SKM-1 treated with dmso at 0.1 percent for 144 hours (cell line): ENCODE data around the gene HCAR2.
"Not testable (repeated sequence)": the region's sequence is repeated elsewhere in the genome, so short reads cannot be mapped to it uniquely, and the experiment has no call there.

Experiments
- DNase-seq: peaks from one replicate; lab custom pipeline; 2025; ENCODE audit not compliant: unreplicated experiment; lab: John Stamatoyannopoulos, UW

Gene HCAR2

DNA sequence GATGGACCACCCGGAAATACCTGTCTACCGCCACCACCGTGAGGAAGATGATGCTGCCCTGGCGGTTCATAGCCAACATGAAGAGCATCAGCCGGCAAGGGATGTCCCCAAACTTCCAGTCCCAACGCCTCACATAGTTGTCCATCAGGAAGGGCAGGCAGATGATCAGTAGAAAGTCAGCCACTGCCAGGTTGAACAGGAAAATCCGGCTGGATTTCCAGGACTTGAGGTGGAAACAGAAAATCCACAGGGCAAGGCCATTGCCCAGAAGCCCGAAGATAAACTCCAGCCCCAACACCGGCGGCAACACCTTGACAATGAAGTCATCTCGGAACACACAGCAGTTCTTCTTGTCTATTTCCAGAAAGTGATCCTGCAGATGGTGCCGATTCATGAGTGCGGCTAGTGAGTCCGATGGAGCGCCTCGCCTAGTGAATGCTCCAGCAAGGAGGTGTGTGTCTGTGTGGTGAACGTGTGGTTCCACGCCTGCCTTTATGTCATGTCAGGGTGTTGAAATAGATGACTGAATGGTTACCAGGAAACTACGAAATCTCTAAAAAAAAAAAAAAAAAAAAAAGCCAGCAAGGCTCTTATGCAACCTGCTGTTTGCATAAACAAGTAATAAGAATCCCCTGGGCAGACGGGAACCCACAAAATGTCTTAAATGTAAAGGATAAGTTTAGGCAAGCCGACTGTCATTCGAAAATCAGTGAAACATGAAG, at the start of gene HCAR2:
HCAR2 (minus strand) TSS at position 468 of the 722 bp plus-strand sequence; CDS start at position 394, 74 bp downstream.
- DNase-seq, result not testable (repeated sequence)

DNA sequence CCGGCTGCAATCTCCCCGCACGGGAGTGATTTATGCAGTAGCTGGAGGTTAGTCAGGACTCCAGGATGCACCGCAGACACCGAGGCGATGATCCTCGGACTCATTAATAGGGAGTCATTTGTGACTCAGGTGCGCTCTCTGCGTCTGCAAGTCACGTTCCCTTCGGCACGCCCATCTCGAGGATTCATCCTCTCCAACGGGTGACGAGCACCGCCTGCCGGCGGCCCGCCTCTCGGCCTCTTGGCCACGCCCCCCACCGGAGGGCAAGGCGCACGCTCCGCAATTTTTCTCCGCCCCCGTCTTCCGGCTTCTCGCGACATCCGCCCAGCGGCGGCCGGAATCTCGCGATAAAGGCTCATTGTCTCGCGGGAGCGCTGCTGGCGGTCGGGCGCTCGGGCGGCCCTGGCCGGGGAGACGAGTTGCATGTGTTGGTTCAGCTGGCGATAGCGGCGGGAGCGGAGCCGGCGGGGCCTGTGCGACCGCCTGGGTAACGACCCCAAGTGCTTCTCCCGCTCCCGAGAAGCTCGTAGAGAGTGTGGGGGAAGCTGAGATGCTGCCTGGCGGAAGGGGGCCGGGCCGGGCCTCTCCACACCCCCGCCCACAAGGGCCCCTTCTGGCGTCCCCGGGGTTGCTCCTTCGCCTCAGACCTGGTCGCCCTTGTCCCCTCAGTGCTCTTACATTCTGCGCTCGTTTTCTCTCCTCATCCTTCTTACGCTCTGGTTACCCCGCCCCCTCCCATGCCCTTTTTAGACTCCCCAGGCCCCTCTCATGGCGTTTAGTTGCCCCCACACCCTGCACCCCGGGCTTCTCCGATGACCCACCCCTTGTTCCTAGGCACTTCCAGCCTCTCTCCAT, 49.5 kb upstream of the HCAR2 start, which contains the start of gene DENR:
DENR (plus strand) TSS at position 361 of the 855 bp plus-strand sequence. CDS start 878 bp downstream, outside the sequence.
- DNase-seq, result peak; percentile 79

DNA sequence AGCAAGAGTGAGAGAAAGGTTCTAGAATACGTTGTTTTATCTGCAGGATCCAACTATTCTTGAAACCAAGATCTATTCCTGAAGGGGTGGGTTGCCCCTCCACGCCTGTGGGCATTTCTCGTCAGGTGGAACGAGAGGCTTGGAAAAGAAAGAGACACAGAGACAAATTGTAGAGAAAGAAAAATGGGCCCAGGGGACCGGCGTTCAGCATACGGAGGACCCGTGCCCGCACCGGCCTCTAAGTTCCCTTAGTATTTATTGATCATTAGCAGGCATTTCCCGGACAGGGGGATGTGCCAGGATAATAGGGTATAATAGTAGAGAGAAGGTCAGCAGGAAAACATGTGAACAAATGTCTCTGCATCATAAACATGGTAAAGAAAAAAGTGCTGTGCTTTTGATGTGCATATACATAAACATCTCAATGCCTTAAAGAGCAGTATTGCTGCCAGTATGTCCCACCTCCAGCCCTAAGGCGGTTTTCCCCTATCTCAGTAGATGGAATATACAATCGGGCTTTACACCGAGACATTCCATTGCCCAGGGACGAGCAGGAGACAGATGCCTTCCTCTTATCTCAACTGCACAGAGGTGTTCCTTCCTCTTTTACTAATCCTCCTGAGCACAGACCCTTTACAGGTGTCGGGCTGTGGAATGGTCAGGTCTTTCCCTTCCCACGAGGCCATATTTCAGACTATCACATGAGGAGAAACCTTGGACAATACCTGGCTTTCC, 47.8 kb upstream of the HCAR2 start:
- not testable (repeated sequence) for DNase-seq

DNA sequence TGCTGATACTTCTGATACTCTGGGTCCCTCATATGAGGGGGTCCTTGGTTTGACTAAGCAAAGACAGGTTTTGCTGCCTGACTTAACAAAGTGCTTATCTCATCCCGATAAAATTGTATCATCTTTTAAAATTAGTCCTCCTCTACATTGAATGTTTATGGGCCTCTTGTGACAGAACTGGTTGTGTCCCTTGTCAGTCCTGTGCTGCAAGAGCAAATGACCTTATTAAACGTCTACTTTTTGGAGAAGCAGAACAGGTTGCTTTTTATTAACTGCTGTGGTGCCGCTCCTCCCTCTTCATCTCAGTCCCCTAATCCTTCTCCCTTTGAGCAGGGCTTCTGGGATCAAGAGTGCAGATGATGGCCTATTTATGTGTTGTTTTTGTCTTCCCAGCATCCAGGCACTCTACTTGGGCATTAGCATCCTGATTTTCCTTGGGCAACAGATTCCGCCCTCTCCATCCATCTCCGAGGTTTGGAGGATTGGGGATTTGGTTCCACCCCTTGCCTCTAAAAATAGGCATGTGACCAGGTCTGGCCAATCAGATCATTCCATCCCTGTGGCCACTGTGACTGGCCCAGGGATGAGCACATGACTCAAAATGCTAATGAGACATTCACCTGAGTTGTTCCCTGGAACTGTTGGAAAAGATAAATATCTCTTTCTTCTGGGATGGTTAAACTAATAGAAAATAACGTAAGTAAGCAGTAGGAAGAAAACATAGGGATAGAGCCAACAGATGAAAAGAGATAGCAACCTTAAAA, 46.6 kb upstream of the HCAR2 start:
- DNase-seq, result no peak

DNA sequence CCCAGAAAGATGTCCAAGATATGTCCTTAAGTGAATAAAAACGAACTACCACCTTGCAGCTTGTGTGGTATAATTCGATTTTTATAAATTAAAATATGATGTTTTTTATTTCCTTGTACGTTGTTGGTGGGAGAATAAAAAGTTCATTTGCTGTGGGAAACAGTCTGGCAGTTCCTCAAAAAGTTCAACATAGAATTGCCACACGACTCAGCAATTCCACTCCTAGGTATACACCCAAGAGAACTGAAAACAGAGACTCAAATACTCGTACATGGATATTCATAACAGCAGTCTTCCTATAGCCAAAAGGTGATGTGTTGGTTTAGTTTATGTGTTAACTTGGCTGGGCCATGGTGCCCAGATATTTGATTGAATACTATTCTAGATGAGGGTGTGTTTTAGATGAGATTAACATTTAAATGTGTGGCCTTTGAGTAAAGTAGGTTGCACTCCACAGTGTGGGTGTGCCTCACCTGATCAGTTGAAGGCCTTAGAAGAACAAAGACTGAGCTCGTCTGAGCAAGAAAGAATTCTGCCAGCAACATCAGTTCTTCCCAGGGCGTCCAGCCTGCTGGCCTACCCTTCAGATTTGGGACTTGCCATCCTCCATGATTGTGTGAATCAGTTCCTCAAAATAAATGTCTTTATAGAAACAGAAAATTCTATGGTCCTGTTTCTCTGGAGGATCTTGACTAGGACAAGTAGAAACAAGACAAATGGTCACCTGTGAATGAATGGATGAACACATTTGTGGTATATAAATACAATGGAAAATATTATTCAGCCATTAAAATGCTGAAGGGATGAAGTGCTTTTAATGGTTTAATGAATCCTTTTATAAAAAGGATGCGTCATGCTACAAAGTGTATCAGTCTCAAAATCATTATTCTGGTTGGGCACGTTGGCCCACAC, 44.3 kb upstream of the HCAR2 start:
- DNase-seq, result no peak

DNA sequence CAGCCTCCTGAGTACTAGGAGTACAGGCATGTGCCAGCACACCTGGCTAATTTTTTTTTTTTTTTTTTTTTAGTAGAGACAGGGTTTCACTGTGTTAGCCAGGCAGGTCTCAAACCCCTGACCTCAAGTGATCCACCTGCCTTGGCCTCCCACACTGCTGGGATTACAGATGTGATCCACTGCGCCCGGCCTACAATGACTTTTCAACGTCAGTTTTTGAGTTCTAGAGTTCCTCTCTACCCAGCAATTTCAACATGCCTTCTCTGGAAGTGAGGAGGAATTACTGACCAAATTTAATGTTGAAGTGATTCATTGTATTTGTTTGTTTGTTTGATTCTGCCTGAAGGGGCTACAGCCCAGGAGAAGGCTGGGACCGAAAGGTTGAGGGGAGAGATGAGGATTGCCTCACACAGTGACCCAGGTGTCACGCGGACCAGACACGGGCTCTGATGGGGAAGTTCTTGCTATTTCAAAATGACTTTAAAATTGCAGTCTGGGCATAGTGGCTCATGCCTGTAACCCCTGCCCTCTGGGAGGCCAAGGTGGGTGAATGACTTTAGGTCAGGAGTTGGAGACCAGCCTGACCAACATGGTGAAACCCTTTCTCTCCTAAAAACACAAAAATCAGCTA, 40.9 kb upstream of the HCAR2 start:
- peak; percentile 13 for DNase-seq

DNA sequence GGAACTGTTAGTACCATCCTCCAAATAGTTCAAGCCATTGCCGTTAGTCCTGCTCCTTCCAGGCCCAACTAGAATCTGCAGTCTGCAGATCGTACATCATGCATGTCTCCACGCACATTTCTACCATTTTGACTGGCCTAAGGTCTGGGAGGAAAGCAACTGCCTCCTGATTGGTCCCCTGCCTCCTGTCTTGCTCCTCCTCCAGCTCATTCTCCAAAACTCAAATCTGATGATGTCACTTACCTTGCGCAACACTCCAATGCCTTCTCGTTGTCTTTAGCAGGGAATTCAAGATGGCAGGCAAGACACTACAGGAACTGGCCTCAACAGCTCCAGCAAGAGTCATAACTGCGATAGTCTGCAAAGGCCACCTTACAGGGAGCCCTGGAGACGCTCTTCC, 37.2 kb upstream of the HCAR2 start:
- no peak for DNase-seq

DNA sequence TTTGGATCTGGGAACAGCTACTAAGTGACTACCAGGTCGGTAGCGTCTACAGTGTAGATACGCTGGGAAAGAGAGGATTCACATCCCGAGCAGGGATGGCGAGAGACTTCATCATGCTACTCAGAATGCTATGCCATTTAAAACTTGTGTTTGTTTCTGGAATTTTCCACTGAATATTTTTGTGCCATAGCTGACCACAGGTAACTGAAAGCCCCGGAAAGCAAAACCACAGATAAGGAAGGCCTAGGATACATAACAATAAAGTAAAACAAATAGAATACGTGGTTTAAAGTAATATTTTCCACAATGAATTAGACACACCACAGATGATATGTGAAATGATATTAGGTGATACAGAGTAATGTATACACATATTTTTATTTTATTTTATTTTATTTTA, 35.4 kb upstream of the HCAR2 start:
- no peak for DNase-seq

DNA sequence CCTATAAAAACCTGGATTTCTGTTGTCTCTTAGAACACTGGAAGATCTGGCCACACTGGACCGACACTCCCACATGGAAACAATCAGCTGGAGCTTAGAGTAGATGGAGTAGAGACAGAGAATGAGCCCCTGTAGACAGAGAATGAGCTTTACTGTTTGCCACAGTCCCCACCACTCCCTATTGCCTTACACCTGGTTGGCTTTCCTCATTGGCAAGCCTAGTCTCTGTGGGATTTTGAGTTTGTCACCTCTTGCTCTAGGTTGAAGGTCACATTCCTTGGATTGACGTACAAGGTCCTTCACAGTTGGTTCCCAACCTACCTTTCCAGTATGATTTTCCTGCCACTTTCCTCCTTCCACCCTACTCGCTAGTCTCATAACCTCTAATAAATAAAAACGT, 29.5 kb upstream of the HCAR2 start:
- DNase-seq, result no peak

DNA sequence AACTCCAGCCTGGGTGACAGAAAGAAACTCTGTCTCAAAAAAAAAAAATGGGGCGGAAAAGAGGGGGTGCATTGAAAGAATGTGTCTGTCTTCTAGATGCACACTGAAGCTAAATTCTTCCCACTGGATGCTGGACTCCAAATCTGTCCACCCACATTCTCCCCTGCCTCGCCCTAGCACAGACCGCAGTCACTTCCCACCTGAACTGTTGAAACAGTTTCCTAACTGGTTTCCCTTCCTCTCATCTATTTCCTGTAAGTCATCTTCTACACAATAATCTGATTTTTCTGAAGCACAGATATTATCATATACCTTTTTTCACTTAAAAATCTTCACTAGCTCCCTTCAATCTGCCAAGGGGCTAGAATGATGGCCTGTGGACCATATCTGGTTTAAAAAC, 29.0 kb upstream of the HCAR2 start:
- no peak for DNase-seq

DNA sequence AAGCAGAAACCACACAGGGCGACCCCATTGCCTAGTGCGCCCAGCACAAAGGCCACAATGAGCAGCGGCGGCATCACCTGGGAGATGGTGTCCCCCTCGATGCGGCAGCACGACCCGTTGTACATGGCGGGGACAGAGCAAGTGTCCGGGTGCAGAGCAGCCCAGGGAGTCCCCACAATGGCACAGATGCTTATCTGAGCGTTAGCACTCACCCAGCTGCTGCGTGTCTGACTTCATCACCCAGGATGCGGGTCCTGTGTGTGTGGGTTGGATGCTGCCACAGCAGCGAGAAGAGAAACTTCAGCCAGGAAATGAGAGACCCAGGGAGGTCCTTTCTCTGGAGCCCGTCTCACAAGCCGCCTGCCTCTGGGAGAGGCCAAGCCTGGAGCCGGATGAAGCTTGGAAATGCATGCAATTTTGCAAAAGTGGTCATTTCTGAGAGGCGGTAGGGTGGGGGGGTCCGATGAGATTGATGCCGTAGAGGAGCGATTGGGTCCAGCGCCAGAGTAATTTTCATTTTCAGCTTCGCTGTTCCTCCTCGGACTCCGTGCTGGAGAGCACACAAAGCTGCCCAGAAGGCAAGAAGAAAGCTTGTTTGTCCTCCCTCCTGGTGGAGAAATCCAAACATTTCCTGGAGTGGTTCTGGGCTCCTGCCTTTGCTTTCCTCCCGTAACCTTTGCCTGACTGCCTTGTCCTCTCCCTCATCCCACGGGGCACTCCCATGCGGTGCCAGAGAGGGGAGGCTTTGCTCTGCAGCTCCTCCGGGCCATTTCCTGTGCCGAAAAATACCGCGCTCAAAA, 27.3 kb upstream of the HCAR2 start, which contains the start of gene HCAR1:
HCAR1 (minus strand) TSS at position 630 of the 800 bp plus-strand sequence; CDS start at position 125, 505 bp downstream.
- no peak for DNase-seq

DNA sequence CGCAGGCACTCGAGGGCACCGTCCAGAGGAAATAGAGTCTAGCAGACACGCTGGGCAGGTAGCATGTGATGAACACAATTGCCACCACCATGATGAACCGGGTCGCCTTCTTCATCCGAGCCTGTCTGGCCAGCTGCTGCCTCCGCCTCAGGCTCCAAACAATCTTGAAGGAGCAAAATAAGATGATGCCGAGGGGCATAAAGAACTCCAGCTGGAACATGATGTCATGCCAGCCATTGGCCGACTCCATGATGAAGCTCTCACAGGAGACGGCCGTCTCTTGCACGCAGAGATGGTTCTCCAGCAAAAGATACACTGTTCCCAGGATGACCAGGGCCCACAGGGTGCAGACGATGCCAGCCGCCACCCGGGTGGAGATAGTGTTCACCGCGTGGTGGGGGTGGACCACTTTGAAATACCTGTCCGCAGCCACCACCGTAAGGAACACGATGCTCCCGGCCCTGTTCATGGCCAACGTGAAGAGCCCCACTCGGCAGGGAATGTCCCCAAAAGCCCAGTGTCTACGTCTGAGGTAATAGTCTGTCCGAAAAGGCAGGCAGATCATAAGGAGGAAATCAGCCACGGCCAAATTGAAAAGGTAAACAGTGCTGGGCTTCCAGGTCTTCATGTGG, 26.5 kb upstream of the HCAR2 start:
- DNase-seq, result no peak

DNA sequence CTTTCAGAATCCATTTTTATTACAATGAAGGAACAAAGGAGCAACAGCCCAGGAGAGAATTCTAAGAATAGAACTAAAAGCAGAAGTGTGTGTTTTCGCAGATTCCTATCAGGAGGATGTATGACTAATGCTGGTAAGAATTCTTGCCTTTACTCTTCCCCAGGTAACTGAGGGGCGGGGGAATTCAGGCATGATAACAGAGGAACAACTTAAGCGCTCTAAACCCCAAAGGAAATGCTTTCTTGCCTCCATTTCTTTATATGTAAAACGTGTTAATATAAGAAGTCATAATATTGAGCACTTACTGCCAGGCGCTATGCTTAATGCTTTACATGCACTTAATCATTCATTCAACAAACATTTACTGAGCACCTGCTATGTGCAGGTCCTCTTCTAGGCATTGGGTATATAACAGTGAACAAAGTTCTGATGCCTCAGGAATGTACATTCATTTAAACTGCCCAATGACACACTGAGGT, 23.0 kb upstream of the HCAR2 start:
- peak; percentile 43 for DNase-seq

DNA sequence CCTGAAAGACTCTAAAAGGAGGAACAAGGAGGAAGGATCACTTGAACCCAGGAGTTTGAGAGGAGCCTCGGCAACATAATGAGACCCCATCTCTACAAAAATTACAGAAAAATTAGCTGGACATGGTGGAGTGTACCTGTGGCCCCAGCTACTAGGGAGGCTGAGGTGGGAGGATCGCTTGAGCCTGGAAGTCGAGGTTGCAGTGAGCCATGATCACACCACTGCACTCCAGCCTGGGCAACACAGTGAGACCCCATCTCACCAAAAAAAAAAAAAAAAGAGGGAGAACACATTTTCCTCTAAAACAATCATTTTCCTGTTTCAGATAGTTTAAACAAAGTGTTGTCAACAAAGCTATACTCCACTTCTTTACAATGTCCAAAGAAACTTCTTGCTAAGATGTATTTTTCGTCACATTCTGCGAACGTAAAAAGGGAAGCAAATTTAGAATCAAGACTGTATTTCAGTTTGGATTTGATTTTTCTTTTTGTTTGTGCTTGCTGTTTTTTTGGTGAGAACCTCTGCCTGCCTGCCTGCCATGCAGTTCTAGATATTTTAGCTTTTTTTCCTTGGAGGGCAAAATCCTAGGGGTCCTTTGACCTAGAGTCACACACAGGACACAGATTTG, 22.4 kb upstream of the HCAR2 start:
- no peak for DNase-seq

DNA sequence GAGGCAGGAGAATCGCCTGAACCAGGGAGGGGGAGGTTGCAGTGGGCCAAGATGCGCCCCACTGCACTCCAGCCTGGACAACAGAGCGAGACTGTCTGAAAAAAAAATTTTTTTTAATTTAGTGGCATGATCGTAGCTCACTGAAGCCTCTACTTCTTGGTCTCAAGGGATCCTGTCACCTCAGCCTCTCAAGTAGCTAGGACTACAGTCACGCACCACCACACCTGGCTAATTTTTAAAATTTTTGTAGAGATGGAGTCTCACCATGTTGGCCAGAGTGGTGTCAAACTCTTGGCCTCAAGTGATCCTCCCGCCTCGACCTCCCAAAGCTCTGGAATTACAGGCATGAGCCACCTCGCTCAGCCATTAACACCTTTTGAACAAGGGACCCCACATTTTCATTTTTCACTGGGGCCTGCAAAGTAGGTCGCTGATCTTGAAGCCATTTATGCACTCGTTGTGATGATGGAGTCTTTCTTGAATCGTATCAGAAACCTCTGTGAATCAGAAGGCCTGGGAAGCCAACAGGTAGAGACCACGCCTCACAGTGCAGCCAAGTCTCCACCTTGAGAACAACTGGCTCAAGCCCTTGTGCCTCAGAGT, 21.6 kb upstream of the HCAR2 start:
- no peak for DNase-seq

DNA sequence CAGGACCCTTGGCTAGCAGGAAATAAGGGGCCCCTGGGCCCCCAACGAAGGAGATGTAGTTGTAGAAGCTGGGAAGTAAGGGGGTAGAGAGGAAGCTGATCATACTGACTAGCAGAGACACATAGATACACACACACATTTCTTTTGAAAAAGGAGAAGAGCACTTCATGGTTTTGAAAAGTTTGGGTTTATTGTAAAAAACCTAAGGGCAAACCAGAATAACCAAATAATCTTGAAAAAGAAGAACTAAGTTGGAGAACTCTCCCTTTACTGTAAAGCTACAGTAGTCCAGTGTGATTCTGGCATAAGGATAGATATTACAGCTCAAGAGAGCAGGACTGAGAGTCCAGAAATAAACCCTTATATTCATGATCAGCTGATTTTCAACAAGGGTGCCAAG, 19.2 kb upstream of the HCAR2 start:
- DNase-seq, result no peak

DNA sequence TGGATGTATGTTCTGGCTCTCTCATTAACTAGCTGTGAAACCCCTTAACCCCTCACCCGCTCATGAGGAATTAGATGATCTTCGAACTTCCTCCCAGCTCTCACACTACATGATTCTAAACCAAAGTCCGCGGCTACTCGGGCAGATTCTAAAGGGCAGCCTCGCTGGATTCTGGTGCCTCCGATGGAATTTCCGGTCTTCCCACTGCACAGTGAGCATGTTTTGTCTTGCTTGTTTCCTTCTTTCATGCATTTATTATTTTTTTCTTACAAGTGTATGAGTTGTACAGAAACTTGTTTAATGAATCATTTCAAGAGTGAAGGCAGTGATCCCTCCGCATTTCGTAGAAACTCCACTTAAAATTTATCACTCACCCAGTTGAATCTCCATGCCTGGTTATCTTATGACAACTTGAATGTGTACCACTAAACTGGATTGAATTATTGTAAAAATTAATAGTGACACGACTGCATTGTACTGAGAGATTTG, 17.9 kb upstream of the HCAR2 start:
- no peak for DNase-seq
